ENCODE measurements around the gene ING5.

ING5 gene

GRCh38 chr2:241673797-241674725 lies 27.8 kb upstream of the ING5 start:
- Histone ChIP-seq H3K36me3 (peaks cover 38 to 89% (median 65%) of the 10 kb centered on the region in 3 donors), H3K9me3 (no peaks in the 10 kb centered on the region), H3K27ac (no peak overlapping the region), H3K4me3 (no peak overlapping the region), H3K4me1 (no peaks in the 10 kb centered on the region), H3K27me3 (no peaks in the 10 kb centered on the region)
- intact Hi-C loops (cut with DNase I; ENCODE audit: low total_unique reads) = no loop called here
- DNase-seq = no peak
- TF ChIP-seq CTCF (IDR thresholded peaks at IDR 0.05) = no peak

- intact Hi-C loops (cut with DNase I; ENCODE audit: low total_unique reads) = no loop called here
- Histone ChIP-seq H3K36me3 (peaks cover 24 to 83% (median 63%) of the 10 kb centered on the region in 3 donors), H3K4me1 (no peaks in the 10 kb centered on the region), H3K4me3 (no peak overlapping the region), H3K9me3 (no peaks in the 10 kb centered on the region), H3K27me3 (no peaks in the 10 kb centered on the region), H3K27ac (no peak overlapping the region)
- no peak for DNase-seq
- TF ChIP-seq CTCF (IDR thresholded peaks at IDR 0.05) = no peak
Measured at GRCh38 chr2:241675885-241676284, 26.0 kb upstream of the ING5 start.

GRCh38 chr2:241676665-241677064 lies 25.2 kb upstream of the ING5 start:
- intact Hi-C loops (cut with DNase I; ENCODE audit: low total_unique reads) = no loop called here
- Histone ChIP-seq H3K4me3 (no peak overlapping the region), H3K4me1 (no peaks in the 10 kb centered on the region), H3K27ac (no peak overlapping the region), H3K9me3 (no peaks in the 10 kb centered on the region), H3K36me3 (peaks cover 17 to 80% (median 55%) of the 10 kb centered on the region in 3 donors), H3K27me3 (no peaks in the 10 kb centered on the region)
- no peak for DNase-seq
- TF ChIP-seq CTCF (IDR thresholded peaks at IDR 0.05) = no peak

- no peaks in the 10 kb centered on the region for H3K27me3 ChIP-seq
- TF ChIP-seq CTCF (IDR thresholded peaks at IDR 0.05) = no peak
- no peak for DNase-seq
- no peaks in the 10 kb centered on the region for H3K4me1 ChIP-seq
- H3K9me3 ChIP-seq = no peaks in the 10 kb centered on the region
- no peak overlapping the region for H3K27ac ChIP-seq
- intact Hi-C loops (cut with DNase I; ENCODE audit: low total_unique reads) = no loop called here
- H3K36me3 ChIP-seq = peaks cover 10 to 77% (median 48%) of the 10 kb centered on the region in 3 donors
- no peak overlapping the region for H3K4me3 ChIP-seq
Measured at GRCh38 chr2:241677392-241677791, 24.4 kb upstream of the ING5 start.

- DNase-seq = no peak
- TF ChIP-seq CTCF (IDR thresholded peaks at IDR 0.05) = no peak
- peaks cover 7 to 68% (median 41%) of the 10 kb centered on the region in 3 donors for H3K36me3 ChIP-seq
Measured at GRCh38 chr2:241678307-241678706, 23.5 kb upstream of the ING5 start.

More at GRCh38 chr2:241678307-241678706, 23.5 kb upstream of the ING5 start:
- no peaks in the 10 kb centered on the region for H3K27me3 ChIP-seq
- no peak overlapping the region for H3K4me3 ChIP-seq
- intact Hi-C loops (cut with DNase I; ENCODE audit: low total_unique reads) = no loop called here
- H3K4me1 ChIP-seq = no peaks in the 10 kb centered on the region
- no peak overlapping the region for H3K27ac ChIP-seq
- no peaks in the 10 kb centered on the region for H3K9me3 ChIP-seq

All from tibial artery (tissue), 4 donors.